Ovary (tissue), 9 donors: ENCODE data around the gene FILIP1L. TPM values are rescaled to one million over a fixed set of nuclear protein-coding genes. Genes with fewer than 3 reads are reported as not detected.

Experiments
- DNase-seq, 5 donors: peaks; one replicate each; pipeline ENCODE4 v3.0.0-alpha.2; 2019 to 2020
- H3K27ac ChIP-seq, 2 donors: fragments of 200-600 bp; one replicate each; pipeline versions ENCODE4 v1.5.1 to v1.8.0; 2019 to 2022
- H3K27me3 ChIP-seq: fragments of 200-600 bp; one replicate; pipeline ENCODE4 v1.8.0; 2022
- H3K36me3 ChIP-seq: fragments of 200-600 bp; sonication (generic); one replicate; pipeline ENCODE4 v1.5.1; 2019
- H3K4me1 ChIP-seq: one replicate; pipeline ENCODE4 v1.8.1; 2013; ENCODE audit warnings: mild to moderate bottlenecking, moderate library complexity; ENCODE audit not compliant: insufficient read depth
- H3K4me3 ChIP-seq: fragments of 200-600 bp; sonication (generic); one replicate; pipeline ENCODE4 v1.5.1; 2017
- H3K9me3 ChIP-seq, 2 donors: fragments of 200-600 bp in 1 of 2; sonication (generic) in 1 of 2; one replicate each; pipeline versions ENCODE4 v1.5.1 to v1.8.1; 2013 to 2019; ENCODE audit warnings: mild to moderate bottlenecking in 1 of 2, moderate library complexity in 1 of 2
- EP300 ChIP-seq: sonication (generic); formaldehyde crosslinking; IDR thresholded peaks from one replicate; pipeline ENCODE4 v1.6.1; 2017; ENCODE audit warnings: antibody characterized with exemption
- POLR2A ChIP-seq: fragments of 450-650 bp; IDR thresholded peaks from one replicate; pipeline ENCODE4 v1.6.1; 2017; ENCODE audit warnings: antibody characterized with exemption, mild to moderate bottlenecking, moderate library complexity
- WGBS, 3 donors: extraction: QIAGEN DNeasy Blood & Tissue Kit in 1 of 3; methylation state at CpG; one replicate each; pipeline versions ENCODE4 v1.1.5 to v1.1.7; 2013 to 2017; 5-methylcytosine and 5-hydroxymethylcytosine counted together
- intact Hi-C, 4 donors: fragments of 100-400 bp; cut with DNase I; formaldehyde crosslinking; loops; one replicate each; pipeline versions ENCODE4 v1.11.0 to v1.15.1; 2022 to 2023
- polyA plus RNA-seq, 2 donors: library from polyadenylated mRNA; stranded (reverse); fragments of 200-250 nt in 1 of 2; fragments of 350-450 nt in 1 of 2; fragmentation: Illumina TruSeq in 1 of 2; extraction: RNeasy Lipid Tissue Mini Kit (QIAGEN cat#74804) in 1 of 2; gene quantifications; one replicate each; pipeline ENCODE4 v1.2.3, GENCODE V29; 2013 to 2014
- total RNA-seq, 7 donors: library from RNA; depleted of rRNA in 2 of 7; stranded (reverse); fragments of >200 nt in 2 of 7; fragmentation: NEBNext Ultra II Directional in 3 of 7; extraction: Animal tissue kit (Norgen Biotek cat#: 25700) in 3 of 7; gene quantifications; one replicate each; pipeline versions ENCODE4 v1.1.0 to v1.2.4, GENCODE V29; 2016 to 2023
- TF ChIP-seq, protein P1 (sequence below), 3 donors: fragments of 450-650 bp in 2 of 3; fragments of 200-600 bp in 1 of 3; IDR thresholded peaks; one replicate each; pipeline versions ENCODE4 v1.5.1 to v1.8.0; 2016 to 2022; ENCODE audit warnings: antibody characterized with exemption in 3 of 3, mild to moderate bottlenecking in 1 of 3
- donor health status: DM: no; HTN: no; CAD: no; lungs with moderate emphysema.
- donor health status: DM: no; HTN: no; CAD: no.
- donor health status: Bipolar disorder and iron deficiency.
- donor health status: DM: yes; HTN: yes; CAD: no.
- donor health status: DM: no; HTN: no; CAD: no.
- donor health status: DM: yes; HTN: yes; CAD: no.

FILIP1L gene
- total and polyA plus RNA-seq, 9 donors: 23.7 to 174 (median 110) TPM

DNA sequence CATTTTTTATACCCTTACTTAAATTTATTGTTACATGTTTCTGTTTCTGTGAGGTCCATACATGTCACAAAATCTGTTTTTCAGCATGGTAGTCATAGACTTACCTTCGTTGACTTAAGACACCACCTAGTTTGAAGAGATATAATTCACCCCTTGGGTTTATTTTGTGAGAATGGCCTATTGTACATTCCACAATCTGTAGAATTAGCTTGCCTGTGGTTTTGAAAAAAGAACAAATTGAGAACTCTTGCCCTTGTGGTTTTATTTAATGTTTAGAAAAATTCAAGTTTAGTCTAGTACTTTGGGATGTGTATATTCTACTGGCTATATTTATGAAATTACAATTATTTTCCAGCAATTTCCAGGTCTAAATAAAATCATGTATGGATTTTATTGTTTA, 31.6 kb downstream of the FILIP1L start:
- TF ChIP-seq, protein P1, sequence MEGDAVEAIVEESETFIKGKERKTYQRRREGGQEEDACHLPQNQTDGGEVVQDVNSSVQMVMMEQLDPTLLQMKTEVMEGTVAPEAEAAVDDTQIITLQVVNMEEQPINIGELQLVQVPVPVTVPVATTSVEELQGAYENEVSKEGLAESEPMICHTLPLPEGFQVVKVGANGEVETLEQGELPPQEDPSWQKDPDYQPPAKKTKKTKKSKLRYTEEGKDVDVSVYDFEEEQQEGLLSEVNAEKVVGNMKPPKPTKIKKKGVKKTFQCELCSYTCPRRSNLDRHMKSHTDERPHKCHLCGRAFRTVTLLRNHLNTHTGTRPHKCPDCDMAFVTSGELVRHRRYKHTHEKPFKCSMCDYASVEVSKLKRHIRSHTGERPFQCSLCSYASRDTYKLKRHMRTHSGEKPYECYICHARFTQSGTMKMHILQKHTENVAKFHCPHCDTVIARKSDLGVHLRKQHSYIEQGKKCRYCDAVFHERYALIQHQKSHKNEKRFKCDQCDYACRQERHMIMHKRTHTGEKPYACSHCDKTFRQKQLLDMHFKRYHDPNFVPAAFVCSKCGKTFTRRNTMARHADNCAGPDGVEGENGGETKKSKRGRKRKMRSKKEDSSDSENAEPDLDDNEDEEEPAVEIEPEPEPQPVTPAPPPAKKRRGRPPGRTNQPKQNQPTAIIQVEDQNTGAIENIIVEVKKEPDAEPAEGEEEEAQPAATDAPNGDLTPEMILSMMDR (IDR thresholded peaks at IDR 0.05): no peak
- TF ChIP-seq POLR2A: no peak
- TF ChIP-seq EP300: no peak
- Histone ChIP-seq H3K4me1 (no peaks in the 10 kb centered on the region), H3K4me3 (no peak overlapping the region), H3K27me3 (no peaks in the 10 kb centered on the region), H3K9me3 (no peaks in the 10 kb centered on the region), H3K36me3 (no peaks in the 10 kb centered on the region), H3K27ac (no peak overlapping the region)
- WGBS, 3 donors: 21 to 68% (median 23%) methylated on average over 1 of the region's 1 CpG
- no peak for DNase-seq
- intact Hi-C loops: no loop called here

DNA sequence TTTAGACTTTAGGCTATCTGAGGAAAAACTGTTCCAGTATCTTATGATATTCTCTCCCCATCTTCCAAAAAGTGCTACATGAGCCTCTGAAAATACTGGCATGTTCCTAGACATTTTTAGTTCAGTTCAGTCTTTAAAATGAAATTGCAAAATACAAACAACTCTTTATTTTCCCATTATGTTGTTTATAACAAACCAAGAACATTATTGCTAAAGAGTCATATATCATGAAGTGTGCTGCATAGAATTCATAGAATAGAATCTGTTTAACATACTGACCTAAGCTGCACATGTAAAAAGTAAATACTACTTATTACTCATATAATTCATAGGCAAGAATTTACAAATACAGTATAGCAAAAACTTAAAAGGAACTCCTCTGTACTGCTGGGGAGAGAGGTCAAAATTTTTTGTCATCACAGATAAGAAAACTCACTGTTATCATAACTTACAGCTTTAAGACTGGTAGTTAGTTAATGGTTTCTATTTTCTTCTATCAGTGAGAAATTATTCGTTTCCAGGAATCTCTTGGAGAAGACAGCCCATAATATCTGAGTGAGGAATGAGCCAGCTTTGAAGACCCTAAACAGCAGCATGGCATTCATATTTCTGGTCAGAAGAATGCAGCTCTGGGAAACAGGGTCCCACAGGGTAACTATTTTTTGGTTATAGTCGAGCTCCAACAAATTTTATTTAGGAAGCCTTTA, 32.2 kb downstream of the FILIP1L start:
- Histone ChIP-seq H3K4me1 (peaks cover 2% of the 10 kb centered on the region), H3K36me3 (no peaks in the 10 kb centered on the region), H3K27ac (no peak overlapping the region), H3K4me3 (no peak overlapping the region), H3K27me3 (no peaks in the 10 kb centered on the region), H3K9me3 (no peaks in the 10 kb centered on the region)
- intact Hi-C loops: no loop called here
- DNase-seq: no peak
- WGBS, 3 donors: 8 to 31% (median 15%) methylated on average over 2 of the region's 2 CpGs
- TF ChIP-seq, protein P1 (IDR thresholded peaks at IDR 0.05): no peak
- TF ChIP-seq EP300 (no peak), POLR2A (no peak)

DNA sequence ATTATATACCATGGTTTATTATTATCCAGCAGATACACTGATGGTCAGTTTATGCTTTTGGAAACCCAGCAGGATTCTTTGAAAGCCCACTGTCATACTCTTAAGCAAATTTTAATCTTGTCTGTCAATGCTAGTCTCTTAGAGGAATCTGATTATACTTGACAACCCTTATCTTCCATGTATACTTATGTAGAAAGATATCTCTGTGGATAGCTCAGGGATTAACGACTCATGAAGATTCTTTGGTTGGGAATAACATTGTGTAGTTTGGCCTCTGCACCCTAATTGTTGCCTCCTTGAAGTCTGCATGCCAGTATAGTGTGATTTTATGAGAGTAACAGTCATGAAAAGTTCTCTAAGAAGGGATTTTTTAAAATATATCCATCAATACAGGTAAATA, 33.0 kb downstream of the FILIP1L start:
- 71 to 72% (median 71%) methylated on average over 1 of the region's 1 CpG for WGBS, 3 donors
- peaks cover 7% of the 10 kb centered on the region for H3K4me1 ChIP-seq

DNA sequence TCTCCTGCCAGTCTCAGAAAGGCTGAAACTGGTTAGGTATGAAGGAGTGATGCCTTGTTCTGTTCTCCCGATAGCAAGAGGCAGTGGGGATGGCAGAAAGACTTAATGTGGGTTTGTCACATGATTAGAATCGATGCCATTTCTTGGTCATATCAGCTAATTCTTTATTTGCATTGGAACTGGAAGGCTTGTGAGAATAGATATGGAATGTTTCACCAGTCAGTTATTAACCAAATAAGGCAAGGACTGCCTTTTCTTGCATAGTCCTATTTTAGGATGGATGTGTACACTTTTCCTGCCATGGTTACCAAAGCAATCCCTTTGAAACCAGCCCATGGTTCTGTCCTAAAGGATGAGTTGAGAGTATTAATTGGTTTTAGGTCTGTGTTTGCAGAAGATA, 33.7 kb downstream of the FILIP1L start:
- Histone ChIP-seq H3K36me3 (no peaks in the 10 kb centered on the region), H3K9me3 (no peaks in the 10 kb centered on the region), H3K27me3 (no peaks in the 10 kb centered on the region), H3K4me3 (no peak overlapping the region), H3K27ac (no peak overlapping the region), H3K4me1 (peaks cover 11% of the 10 kb centered on the region)
- TF ChIP-seq, protein P1 (IDR thresholded peaks at IDR 0.05): no peak
- TF ChIP-seq POLR2A (no peak), EP300 (no peak)
- WGBS, 3 donors: 56 to 61% (median 60%) methylated on average over 2 of the region's 2 CpGs
- intact Hi-C loops: no loop called here
- DNase-seq: no peak

More for the DNA sequence above, 33.0 kb downstream of the FILIP1L start:
- Histone ChIP-seq H3K27ac (no peak overlapping the region), H3K4me3 (no peak overlapping the region), H3K9me3 (no peaks in the 10 kb centered on the region), H3K36me3 (no peaks in the 10 kb centered on the region), H3K27me3 (no peaks in the 10 kb centered on the region)
- TF ChIP-seq, protein P1 (IDR thresholded peaks at IDR 0.05): no peak
- TF ChIP-seq EP300 (no peak), POLR2A (no peak)
- DNase-seq: no peak
- intact Hi-C loops: no loop called here
